Brain pericyte (primary cell): ENCODE results near the gene PRG3.
"Not testable (repeated sequence)": the region's sequence is repeated elsewhere in the genome, so short reads cannot be mapped to it uniquely, and the experiment has no call there.

Experiments
- DNase-seq: peaks from one replicate; pipeline ENCODE4 v3.0.0-alpha.2; 2012; ENCODE audit warnings: low read depth, low spot score

The PRG3 gene

DNA sequence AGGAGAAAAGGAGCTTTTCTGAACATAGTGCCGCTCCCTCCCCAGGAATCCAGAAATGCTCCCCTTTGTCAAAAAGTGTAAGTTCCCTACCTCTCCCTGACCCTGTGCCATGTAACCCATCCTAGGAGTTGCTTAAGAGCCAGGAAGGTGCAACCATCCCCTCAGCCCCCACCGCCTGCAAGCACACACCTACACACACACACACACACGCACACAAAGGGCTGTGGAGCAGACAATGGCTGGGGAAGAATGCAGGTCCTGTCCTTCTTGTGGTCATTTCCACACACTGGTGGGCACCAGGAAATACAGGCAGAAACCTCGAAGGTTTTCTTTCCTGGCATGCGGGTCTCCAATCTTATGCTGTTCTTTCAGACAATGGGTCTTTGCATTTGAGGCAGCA is 41.6 kb downstream of the PRG3 start:
- no peak for DNase-seq

GRCh38 chr11:57338142-57338541 is 42.8 kb downstream of the PRG3 start, which contains the start of gene P2RX3:
TSS of gene P2RX3 (plus strand) at chr11:57338352. CDS start at chr11:57338551, 199 bp downstream.
- no peak for DNase-seq

DNA sequence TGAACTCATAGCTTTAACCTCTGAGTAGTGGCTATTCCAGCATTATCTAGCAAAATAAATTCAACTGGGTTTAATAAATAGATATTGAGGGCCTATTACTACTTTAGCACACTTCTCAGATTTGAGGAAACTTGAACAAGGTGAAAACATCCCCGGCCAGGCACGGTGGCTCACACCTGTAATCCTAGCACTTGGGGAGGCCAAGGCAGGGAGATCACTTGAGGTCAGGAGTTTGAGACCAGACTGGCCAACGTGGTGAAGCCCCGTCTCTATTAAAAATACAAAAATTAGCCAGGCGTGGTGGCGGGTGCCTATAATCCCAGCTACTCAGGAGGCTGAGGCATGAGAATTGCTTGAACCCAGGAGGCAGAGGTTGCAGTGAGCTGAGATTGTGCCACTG is 44.1 kb downstream of the PRG3 start:
- not testable (repeated sequence) for DNase-seq

DNA sequence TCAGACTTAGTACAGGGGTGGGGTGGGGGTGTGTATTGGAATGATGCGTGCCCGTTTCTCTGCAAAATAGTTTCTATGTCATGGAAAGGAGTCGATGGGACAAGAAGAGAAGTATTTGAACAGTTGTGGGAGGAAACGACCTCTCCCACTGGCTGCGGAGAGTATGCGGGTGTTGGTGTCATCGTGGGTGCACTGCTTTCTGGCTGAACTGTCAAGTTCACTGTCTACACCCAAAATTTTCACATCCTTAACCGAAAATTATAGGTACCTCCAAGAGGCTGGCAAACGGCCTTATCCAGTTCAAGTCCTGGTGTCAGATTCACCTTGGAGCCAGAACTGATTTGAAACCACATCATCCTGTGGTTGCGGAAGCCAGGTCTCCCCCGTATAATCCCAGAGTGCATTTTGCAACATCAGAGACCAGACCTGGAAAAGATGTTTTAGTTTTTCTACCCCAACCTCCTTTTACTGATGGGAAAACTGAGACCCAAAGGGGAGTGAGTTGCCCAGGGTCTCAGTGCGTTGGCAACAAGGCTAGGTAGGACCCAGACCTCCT is 44.8 kb downstream of the PRG3 start:
- DNase-seq = no peak

DNA sequence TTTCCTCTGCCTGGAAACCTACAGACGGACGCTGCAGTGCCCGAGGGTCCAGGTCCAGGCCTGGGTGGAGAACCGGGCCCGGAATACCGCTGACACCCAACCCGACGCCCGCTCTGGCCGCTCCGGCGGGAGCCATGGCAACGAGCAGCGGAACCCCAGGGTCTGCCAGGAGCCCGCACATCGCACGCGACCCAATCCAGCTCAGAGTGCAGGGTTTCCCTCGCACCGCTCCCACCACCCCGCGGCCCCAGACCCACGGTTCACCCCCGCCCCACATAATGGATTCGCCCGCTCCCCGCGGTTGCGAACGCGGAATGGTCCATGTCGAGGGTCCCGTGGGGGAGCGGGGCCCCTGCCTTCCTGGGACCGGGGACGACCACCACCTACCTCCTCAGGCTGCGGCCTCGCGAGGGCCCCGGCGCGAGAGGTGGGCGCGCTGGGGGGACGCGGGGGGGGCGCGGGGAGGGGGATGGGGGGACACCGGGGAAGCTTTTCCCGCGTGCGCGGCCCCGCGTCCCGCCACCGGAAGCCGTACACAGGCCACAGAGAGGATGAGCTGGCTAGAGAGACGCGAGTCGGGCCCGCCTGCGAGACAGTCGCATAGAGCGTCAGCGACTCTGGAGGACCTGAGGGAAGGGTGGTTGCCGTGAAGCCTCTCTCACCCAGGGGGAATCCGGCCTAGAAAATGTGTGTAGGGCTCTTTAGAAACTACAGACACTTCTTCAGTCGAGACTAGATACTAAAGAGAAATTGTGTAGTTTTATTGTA is 45.4 kb downstream of the PRG3 start, which contains the start of gene SSRP1:
Gene SSRP1 (minus strand): TSS at position 550 of the 768 bp plus-strand sequence. CDS start 771 bp downstream, outside the sequence.
- no peak for DNase-seq

GRCh38 chr11:57335023-57335342 is 46.0 kb downstream of the PRG3 start:
- no peak for DNase-seq

- no peak for DNase-seq
Measured at GRCh38 chr11:57332694-57333440, 48.1 kb downstream of the PRG3 start.

GRCh38 chr11:57331720-57332119 is 49.2 kb downstream of the PRG3 start:
- no peak for DNase-seq

DNA sequence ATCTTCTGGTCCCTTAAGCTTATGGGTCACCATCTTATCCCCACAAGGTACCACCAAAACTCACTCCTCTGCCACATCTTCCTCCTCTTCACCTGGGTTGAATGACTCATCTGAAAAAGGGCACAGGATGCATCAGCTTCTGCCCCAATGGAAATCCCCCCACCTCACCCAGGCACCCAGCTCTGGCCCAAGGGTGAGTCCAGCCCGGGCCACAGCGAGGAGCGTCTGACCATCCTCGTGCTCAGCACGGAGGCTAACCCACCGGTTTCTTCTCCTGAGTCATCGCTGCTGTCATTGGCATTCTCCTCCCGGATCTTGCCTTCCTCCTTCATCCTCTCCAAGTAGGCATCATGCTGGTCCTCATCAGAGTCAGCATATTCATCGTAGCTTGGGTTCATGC is 50.9 kb downstream of the PRG3 start:
- DNase-seq = no peak

DNA sequence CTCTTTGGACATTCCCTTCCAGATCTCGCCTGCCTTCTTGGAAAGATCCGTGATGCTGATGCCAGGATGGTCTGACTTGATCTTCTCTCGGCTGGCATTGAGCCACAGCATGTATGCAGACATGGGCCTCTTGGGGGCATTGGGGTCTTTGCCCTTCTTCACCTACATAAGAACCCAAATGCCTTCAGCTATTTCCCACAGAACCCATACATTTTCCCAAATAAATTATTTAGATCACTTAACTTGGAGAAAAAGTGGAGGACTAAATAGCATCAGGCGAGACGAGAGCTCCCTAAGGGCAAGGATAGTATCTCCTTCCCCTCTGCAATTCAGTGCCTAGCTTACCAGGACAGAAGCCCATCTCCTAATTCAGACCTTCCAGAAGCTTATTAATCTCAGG is 53.2 kb downstream of the PRG3 start:
- no peak for DNase-seq
